Activated CD8-positive, alpha-beta memory T cell treated with anti-CD3 and anti-CD28 coated beads for 1 hour (primary cell): ENCODE measurements around the gene LCP2.

Source experiments
- DNase-seq, 2 donors: peaks; one replicate each; pipeline ENCODE4 v3.0.0-alpha.2; 2020; ENCODE audit warnings: low read depth in 1 of 2; ENCODE audit errors: extremely low read depth in 1 of 2

LCP2 gene

GRCh38 chr5:170276140-170276539 lies 21.4 kb downstream of the LCP2 start:
- DNase-seq = no peak

- DNase-seq = no peak
These were observed 22.1 kb downstream of the LCP2 start for GRCh38 chr5:170275376-170275994.

GRCh38 chr5:170273968-170274710 lies 23.4 kb downstream of the LCP2 start:
- DNase-seq = peak; percentile 40

- DNase-seq = no peak
These were observed 27.1 kb downstream of the LCP2 start for GRCh38 chr5:170270293-170271069.

- DNase-seq = no peak
These were observed 28.0 kb downstream of the LCP2 start for GRCh38 chr5:170269579-170269978.

GRCh38 chr5:170268884-170269283 lies 28.7 kb downstream of the LCP2 start:
- DNase-seq = no peak

GRCh38 chr5:170268153-170268689 lies 29.4 kb downstream of the LCP2 start:
- no peak for DNase-seq

- peak; percentile 70 to 76 for DNase-seq
These were observed 30.0 kb downstream of the LCP2 start for GRCh38 chr5:170267431-170268152.

- peak in 1 of 2 donors; percentile 38 for DNase-seq
These were observed 30.8 kb downstream of the LCP2 start for GRCh38 chr5:170266570-170267381.

- DNase-seq = no peak
These were observed 32.1 kb downstream of the LCP2 start for GRCh38 chr5:170265522-170265921.

GRCh38 chr5:170263906-170264305 lies 33.7 kb downstream of the LCP2 start:
- no peak for DNase-seq

GRCh38 chr5:170262061-170263045 lies 35.2 kb downstream of the LCP2 start:
- no peak for DNase-seq

GRCh38 chr5:170261528-170262043 lies 36.0 kb downstream of the LCP2 start:
- DNase-seq = no peak

- DNase-seq = no peak
These were observed 40.2 kb downstream of the LCP2 start for GRCh38 chr5:170257370-170257769.

- DNase-seq = no peak
These were observed 41.0 kb downstream of the LCP2 start for GRCh38 chr5:170256571-170256970.

- DNase-seq = peak in 1 of 2 donors; percentile 44
These were observed 43.5 kb downstream of the LCP2 start for GRCh38 chr5:170254056-170254455.

GRCh38 chr5:170252720-170253350 lies 44.7 kb downstream of the LCP2 start:
- DNase-seq = no peak

- DNase-seq = no peak
These were observed 45.5 kb downstream of the LCP2 start for GRCh38 chr5:170252109-170252508.
